Loucy (cell line): ENCODE data around the gene GORASP2.

ENCODE experiments used
- H2AFZ ChIP-seq: fragments of 200-600 bp; sonication (generic); 2 replicates; pipeline ENCODE4 v1.6.0; 2016; ENCODE audit warnings: antibody characterized with exemption, mild to moderate bottlenecking, low read length, moderate library complexity
- H3F3A ChIP-seq: fragments of 200-600 bp; 2 replicates; pipeline ENCODE4 v1.6.0; 2016; ENCODE audit warnings: antibody characterized with exemption, low read depth, mild to moderate bottlenecking
- H3K27me3 ChIP-seq: fragments of 200-600 bp; sonication (generic); 2 replicates; pipeline ENCODE4 v1.6.1; 2014; ENCODE audit warnings: low read length, mild to moderate bottlenecking; ENCODE audit not compliant: insufficient read depth, poor library complexity, severe bottlenecking
- H3K36me3 ChIP-seq: fragments of 200-600 bp; sonication (generic); 2 replicates; pipeline ENCODE4 v1.6.1; 2016; ENCODE audit warnings: low read length; ENCODE audit not compliant: insufficient read depth
- H3K4me1 ChIP-seq: fragments of 200-600 bp; sonication (generic); 2 replicates; pipeline ENCODE4 v1.5.1; 2014; ENCODE audit warnings: low read length, mild to moderate bottlenecking; ENCODE audit not compliant: insufficient read depth, poor library complexity, severe bottlenecking
- H3K4me2 ChIP-seq: fragments of 200-600 bp; sonication (generic); 2 replicates; pipeline ENCODE4 v1.6.0; 2014; ENCODE audit warnings: antibody characterized with exemption, low read length, low read depth, mild to moderate bottlenecking; ENCODE audit not compliant: poor library complexity, severe bottlenecking
- H3K4me3 ChIP-seq: fragments of 200-600 bp; sonication (generic); 2 replicates; pipeline ENCODE4 v1.5.1; 2014; ENCODE audit warnings: low read length, mild to moderate bottlenecking, mixed read lengths; ENCODE audit not compliant: poor library complexity, severe bottlenecking
- H3K79me2 ChIP-seq: fragments of 200-600 bp; sonication (generic); 2 replicates; pipeline ENCODE4 v1.6.1; 2014; ENCODE audit warnings: low read length; ENCODE audit not compliant: insufficient read depth
- H3K9ac ChIP-seq: fragments of 200-600 bp; sonication (generic); 2 replicates; pipeline ENCODE4 v1.6.0; 2014; ENCODE audit warnings: mild to moderate bottlenecking, low read depth, low read length, moderate library complexity; ENCODE audit not compliant: poor library complexity, severe bottlenecking
- H3K9me2 ChIP-seq: fragments of 200-600 bp; sonication (generic); replicated peaks from 2 replicates; pipeline ENCODE4 v1.6.1; 2016; ENCODE audit warnings: low read depth, low read length, mixed read lengths
- H3K9me3 ChIP-seq: fragments of 200-600 bp; sonication (generic); 2 replicates; pipeline ENCODE4 v1.6.1; 2014; ENCODE audit warnings: mild to moderate bottlenecking, antibody characterized with exemption, low read length, low read depth; ENCODE audit not compliant: insufficient read depth
- H4K20me1 ChIP-seq: fragments of 200-600 bp; sonication (generic); 2 replicates; pipeline ENCODE4 v1.6.0; 2014; ENCODE audit warnings: antibody characterized with exemption, low read length, mild to moderate bottlenecking; ENCODE audit not compliant: insufficient read depth, poor library complexity, severe bottlenecking
- EZH2phosphoT487 ChIP-seq: fragments of 200-600 bp; IDR thresholded peaks from 2 replicates; pipeline ENCODE4 v1.6.1; 2018; ENCODE audit warnings: antibody characterized with exemption, mild to moderate bottlenecking, moderate library complexity, borderline replicate concordance
- TF ChIP-seq, protein P1 (sequence below): fragments of 200-600 bp; sonication (generic); conservative IDR thresholded peaks from 2 replicates; pipeline ENCODE4 v1.5.1; 2014; ENCODE audit warnings: mild to moderate bottlenecking, antibody characterized with exemption, low read length

Gene GORASP2

DNA sequence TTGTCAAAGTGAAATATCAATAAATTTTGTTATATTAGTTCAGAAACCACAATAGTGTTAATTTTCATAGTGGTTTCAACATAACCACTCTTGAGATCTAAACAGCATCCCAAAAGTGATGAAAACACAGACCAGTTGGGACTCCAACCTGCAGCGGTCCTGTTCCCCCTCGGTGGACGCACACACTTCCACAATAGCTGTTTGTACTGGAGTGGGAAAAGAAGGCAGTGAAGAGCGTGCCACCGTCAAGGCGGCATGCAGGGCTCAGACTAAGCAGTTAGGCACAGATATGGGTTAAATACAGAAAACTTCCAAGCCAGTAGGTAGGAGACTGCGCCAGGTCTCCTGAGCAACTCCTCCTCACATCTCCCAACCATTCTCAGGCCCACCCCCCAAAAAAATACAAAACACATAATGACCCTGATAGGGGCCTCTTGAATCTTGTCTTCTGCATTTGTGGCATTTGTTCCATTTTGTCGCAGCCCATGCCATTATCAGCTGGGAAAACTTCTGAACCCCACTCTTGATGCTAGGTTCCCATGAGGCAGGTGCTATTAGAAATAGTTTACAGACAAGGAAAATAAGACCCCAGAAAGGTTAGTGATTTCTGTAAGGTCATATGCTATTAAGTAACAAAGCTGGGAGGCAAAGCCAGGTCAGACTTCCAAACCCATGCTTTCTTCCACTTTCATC lies 57.7 kb downstream of the GORASP2 start:
- H3F3A ChIP-seq = no peaks in the 10 kb centered on the region
- no peak overlapping the region for H3K9ac ChIP-seq
- H3K9me2 ChIP-seq = no peaks in the 10 kb centered on the region
- no peaks in the 10 kb centered on the region for H3K4me1 ChIP-seq
- no peaks in the 10 kb centered on the region for H4K20me1 ChIP-seq
- no peak overlapping the region for H3K4me2 ChIP-seq
- H3K9me3 ChIP-seq = no peaks in the 10 kb centered on the region
- H3K4me3 ChIP-seq = no peak overlapping the region
- TF ChIP-seq, protein P1, sequence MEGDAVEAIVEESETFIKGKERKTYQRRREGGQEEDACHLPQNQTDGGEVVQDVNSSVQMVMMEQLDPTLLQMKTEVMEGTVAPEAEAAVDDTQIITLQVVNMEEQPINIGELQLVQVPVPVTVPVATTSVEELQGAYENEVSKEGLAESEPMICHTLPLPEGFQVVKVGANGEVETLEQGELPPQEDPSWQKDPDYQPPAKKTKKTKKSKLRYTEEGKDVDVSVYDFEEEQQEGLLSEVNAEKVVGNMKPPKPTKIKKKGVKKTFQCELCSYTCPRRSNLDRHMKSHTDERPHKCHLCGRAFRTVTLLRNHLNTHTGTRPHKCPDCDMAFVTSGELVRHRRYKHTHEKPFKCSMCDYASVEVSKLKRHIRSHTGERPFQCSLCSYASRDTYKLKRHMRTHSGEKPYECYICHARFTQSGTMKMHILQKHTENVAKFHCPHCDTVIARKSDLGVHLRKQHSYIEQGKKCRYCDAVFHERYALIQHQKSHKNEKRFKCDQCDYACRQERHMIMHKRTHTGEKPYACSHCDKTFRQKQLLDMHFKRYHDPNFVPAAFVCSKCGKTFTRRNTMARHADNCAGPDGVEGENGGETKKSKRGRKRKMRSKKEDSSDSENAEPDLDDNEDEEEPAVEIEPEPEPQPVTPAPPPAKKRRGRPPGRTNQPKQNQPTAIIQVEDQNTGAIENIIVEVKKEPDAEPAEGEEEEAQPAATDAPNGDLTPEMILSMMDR = no peak
- TF ChIP-seq EZH2phosphoT487 = no peak
- H2AFZ ChIP-seq = no peak overlapping the region
- H3K79me2 ChIP-seq = no peaks in the 10 kb centered on the region
- H3K36me3 ChIP-seq = peaks cover 16% of the 10 kb centered on the region
- no peaks in the 10 kb centered on the region for H3K27me3 ChIP-seq

DNA sequence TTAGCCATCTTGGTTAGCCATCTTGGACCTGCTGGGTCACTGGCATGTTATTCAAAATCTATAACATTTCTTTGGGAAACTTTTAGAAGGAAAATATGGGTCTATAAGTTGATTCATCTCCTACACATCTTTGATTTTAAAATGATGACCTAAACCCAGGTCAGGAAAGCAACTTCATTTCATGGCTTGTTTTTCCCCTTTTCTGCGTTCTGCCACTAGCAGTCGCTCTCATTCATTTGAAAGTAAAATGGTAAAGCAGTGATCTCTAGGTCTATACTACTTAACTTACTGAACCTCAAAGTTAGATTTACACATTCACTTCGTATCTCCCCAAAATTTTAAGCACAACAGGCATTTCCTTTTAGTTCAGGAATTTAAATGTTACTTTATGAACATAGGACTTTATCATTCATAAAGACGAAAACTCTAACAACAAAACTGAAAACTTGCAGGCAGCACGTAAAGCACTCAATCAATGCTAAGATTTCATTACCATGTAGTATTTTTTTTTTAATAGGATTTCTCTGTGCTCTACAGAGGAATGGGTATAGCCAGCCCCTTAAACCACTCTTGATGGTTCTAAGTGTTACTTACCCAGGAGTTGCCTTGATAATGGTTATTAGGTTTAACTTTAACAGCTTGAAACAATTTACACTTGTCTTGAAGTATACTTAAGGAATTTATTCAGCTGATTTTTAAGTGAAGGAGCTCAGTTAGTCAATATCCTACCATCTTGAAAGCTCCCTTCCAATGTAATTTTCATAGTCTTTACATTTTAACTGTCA lies 62.5 kb downstream of the GORASP2 start:
- no peaks in the 10 kb centered on the region for H3K9me2 ChIP-seq
- no peak overlapping the region for H3K4me2 ChIP-seq
- H3K79me2 ChIP-seq = no peaks in the 10 kb centered on the region
- H3K9ac ChIP-seq = no peak overlapping the region
- H3K9me3 ChIP-seq = no peaks in the 10 kb centered on the region
- TF ChIP-seq EZH2phosphoT487 = no peak
- TF ChIP-seq, protein P1 = peak; percentile 41
- H3K4me1 ChIP-seq = no peaks in the 10 kb centered on the region
- H3K36me3 ChIP-seq = peaks cover 55% of the 10 kb centered on the region
- no peaks in the 10 kb centered on the region for H4K20me1 ChIP-seq
- H2AFZ ChIP-seq = no peak overlapping the region
- H3F3A ChIP-seq = no peaks in the 10 kb centered on the region
- H3K27me3 ChIP-seq = no peaks in the 10 kb centered on the region
- no peak overlapping the region for H3K4me3 ChIP-seq

DNA sequence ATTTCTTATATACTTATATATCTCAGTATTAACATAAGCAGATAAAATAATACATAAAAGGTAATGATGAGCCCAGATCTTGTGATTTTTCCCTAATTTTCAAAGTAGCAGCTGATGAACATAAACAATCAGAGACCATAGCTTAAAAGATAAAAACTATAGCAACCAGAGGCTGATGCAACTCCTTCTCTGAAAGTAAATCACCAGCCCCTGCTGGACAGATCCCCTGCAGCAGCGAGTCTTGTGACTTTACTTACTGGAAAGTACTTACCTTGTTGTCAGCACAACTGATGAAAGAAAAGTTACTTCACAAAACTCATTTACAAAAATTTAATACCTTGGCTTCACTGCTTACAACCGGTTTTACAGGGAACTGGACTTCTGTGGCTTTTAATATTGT lies 67.3 kb downstream of the GORASP2 start:
- no peaks in the 10 kb centered on the region for H3K79me2 ChIP-seq

More for the DNA sequence above, 67.3 kb downstream of the GORASP2 start:
- Histone ChIP-seq H3F3A (no peaks in the 10 kb centered on the region), H3K9me3 (no peaks in the 10 kb centered on the region), H2AFZ (no peak overlapping the region), H3K4me3 (no peak overlapping the region), H3K4me1 (no peaks in the 10 kb centered on the region), H3K27me3 (no peaks in the 10 kb centered on the region), H3K9ac (no peak overlapping the region), H3K9me2 (no peaks in the 10 kb centered on the region), H4K20me1 (no peaks in the 10 kb centered on the region), H3K4me2 (no peak overlapping the region), H3K36me3 (peaks cover 73% of the 10 kb centered on the region)
- TF ChIP-seq EZH2phosphoT487 = no peak
- TF ChIP-seq, protein P1 = no peak
